ENCODE measurements around the gene SLC28A1. TPM values are rescaled to one million over a fixed set of nuclear protein-coding genes. Genes with fewer than 3 reads are reported as not detected.

The SLC28A1 gene
- total RNA-seq, 1 experiment from 2014 or later, result not detected

GRCh38 chr15:84855136-84855535 is 29.3 kb upstream of the SLC28A1 start (continued):
- TF ChIP-seq, protein P1, sequence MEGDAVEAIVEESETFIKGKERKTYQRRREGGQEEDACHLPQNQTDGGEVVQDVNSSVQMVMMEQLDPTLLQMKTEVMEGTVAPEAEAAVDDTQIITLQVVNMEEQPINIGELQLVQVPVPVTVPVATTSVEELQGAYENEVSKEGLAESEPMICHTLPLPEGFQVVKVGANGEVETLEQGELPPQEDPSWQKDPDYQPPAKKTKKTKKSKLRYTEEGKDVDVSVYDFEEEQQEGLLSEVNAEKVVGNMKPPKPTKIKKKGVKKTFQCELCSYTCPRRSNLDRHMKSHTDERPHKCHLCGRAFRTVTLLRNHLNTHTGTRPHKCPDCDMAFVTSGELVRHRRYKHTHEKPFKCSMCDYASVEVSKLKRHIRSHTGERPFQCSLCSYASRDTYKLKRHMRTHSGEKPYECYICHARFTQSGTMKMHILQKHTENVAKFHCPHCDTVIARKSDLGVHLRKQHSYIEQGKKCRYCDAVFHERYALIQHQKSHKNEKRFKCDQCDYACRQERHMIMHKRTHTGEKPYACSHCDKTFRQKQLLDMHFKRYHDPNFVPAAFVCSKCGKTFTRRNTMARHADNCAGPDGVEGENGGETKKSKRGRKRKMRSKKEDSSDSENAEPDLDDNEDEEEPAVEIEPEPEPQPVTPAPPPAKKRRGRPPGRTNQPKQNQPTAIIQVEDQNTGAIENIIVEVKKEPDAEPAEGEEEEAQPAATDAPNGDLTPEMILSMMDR (IDR thresholded peaks at IDR 0.05 in 2 of 3, conservative IDR thresholded peaks at IDR 0.05 in 1 of 3; ENCODE audit: borderline replicate concordance in 1 of 3, insufficient read depth in 1 of 3, low read depth in 2 of 3, low read length in 2 of 3), result no peak
- TF ChIP-seq SIN3A (IDR thresholded peaks at IDR 0.05; ENCODE audit: low read depth) (no peak), ZNF274 (IDR thresholded peaks at IDR 0.05; ENCODE audit: low read depth, low read length) (no peak), SP1 (IDR thresholded peaks at IDR 0.05; ENCODE audit: low read depth) (no peak), JUND (IDR thresholded peaks at IDR 0.05) (no peak), POLR2A (IDR thresholded peaks at IDR 0.05; ENCODE audit: borderline replicate concordance, extremely low read depth, insufficient read depth, insufficient read length) (no peak), CBX3 (IDR thresholded peaks at IDR 0.05; ENCODE audit: low read depth) (no peak), POLR2AphosphoS5 (IDR thresholded peaks at IDR 0.05; ENCODE audit: low read depth, low read length) (no peak), TCF7L2 (IDR thresholded peaks at IDR 0.05; ENCODE audit: borderline replicate concordance, extremely low read depth, insufficient read depth, insufficient read length) (no peak), ELF1 (IDR thresholded peaks at IDR 0.05; ENCODE audit: borderline replicate concordance, low read depth) (no peak)
- TF ChIP-seq, protein P2, sequence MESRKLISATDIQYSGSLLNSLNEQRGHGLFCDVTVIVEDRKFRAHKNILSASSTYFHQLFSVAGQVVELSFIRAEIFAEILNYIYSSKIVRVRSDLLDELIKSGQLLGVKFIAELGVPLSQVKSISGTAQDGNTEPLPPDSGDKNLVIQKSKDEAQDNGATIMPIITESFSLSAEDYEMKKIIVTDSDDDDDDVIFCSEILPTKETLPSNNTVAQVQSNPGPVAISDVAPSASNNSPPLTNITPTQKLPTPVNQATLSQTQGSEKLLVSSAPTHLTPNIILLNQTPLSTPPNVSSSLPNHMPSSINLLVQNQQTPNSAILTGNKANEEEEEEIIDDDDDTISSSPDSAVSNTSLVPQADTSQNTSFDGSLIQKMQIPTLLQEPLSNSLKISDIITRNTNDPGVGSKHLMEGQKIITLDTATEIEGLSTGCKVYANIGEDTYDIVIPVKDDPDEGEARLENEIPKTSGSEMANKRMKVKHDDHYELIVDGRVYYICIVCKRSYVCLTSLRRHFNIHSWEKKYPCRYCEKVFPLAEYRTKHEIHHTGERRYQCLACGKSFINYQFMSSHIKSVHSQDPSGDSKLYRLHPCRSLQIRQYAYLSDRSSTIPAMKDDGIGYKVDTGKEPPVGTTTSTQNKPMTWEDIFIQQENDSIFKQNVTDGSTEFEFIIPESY (IDR thresholded peaks at IDR 0.05; ENCODE audit: extremely low read depth, insufficient replicate concordance, low read length), result no peak

DNA sequence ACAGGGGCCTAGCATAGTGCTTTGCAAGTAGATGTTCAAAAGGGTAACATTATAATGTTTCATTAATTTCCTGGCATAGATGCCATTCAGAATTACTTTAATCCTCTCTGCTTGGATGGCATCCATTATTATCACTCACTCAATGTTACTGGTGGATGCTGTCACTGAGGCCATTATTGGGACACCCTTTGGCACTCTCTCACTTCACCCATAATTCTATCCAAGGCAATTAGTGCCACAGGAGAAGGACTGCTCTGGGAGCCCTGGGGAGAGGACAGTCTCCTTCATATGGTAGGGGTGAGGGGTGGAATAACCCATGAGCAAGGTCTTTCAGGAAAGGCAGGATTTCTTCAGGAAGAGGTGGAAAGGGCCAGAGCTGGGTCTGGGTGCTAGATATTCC is 28.7 kb upstream of the SLC28A1 start:
- Histone ChIP-seq H3K27ac (ENCODE audit: low read depth, low read length) (no peak overlapping the region), H3K4me3 (replicated peaks in 1 of 2; ENCODE audit: low read depth in 1 of 2, low read length in 2 of 2) (no peak overlapping the region), H2AFZ (ENCODE audit: low read depth, low read length, poor library complexity, severe bottlenecking) (no peak overlapping the region), H3K79me2 (ENCODE audit: insufficient read depth, low read length) (no peaks in the 10 kb centered on the region), H3K9ac (ENCODE audit: low read length) (no peak overlapping the region), H3K4me2 (ENCODE audit: low read length) (no peak overlapping the region), H3K36me3 (ENCODE audit: control insufficient read depth in 1 of 2, insufficient read depth in 2 of 2, low read length in 2 of 2) (no peaks in the 10 kb centered on the region), H3K4me1 (ENCODE audit: control insufficient read depth in 1 of 2, insufficient read depth in 2 of 2, low read length in 2 of 2) (peaks cover 31 to 39% of the 10 kb centered on the region in 2 experiments), H3K9me2 (ENCODE audit: insufficient read depth) (no peaks in the 10 kb centered on the region), H4K20me1 (ENCODE audit: insufficient read depth) (no peaks in the 10 kb centered on the region), H3K27me3 (ENCODE audit: insufficient read depth, low read length) (no peaks in the 10 kb centered on the region), H3K9me3 (ENCODE audit: control insufficient read depth in 1 of 2, insufficient read depth in 1 of 2, low read depth in 1 of 2, low read length in 2 of 2) (no peaks in the 10 kb centered on the region)
- ATAC-seq (no peak), DNase-seq (ENCODE audit: low read depth, low spot score) (no peak)
- intact Hi-C loops (cut with micrococcal nuclease), result no loop called here
- RAD21 ChIA-PET (ENCODE audit: low non-redundant PET in 1 of 2, low total read pairs in 2 of 2, uncharacterized antibody in 2 of 2, unreplicated experiment in 2 of 2), result no interaction called here
- TF ChIP-seq, protein P1 (IDR thresholded peaks at IDR 0.05 in 2 of 3, conservative IDR thresholded peaks at IDR 0.05 in 1 of 3; ENCODE audit: borderline replicate concordance in 1 of 3, insufficient read depth in 1 of 3, low read depth in 2 of 3, low read length in 2 of 3), result no peak
- TF ChIP-seq POLR2AphosphoS5 (IDR thresholded peaks at IDR 0.05; ENCODE audit: low read depth, low read length), result no peak
- TF ChIP-seq TCF7L2 (IDR thresholded peaks at IDR 0.05; ENCODE audit: borderline replicate concordance, extremely low read depth, insufficient read depth, insufficient read length), result no peak
- TF ChIP-seq SRF (IDR thresholded peaks at IDR 0.05; ENCODE audit: low read depth), result no peak
- no peak for TF ChIP-seq MAX (IDR thresholded peaks at IDR 0.05)
- no peak for TF ChIP-seq EGR1 (IDR thresholded peaks at IDR 0.05; ENCODE audit: low read depth)
- TF ChIP-seq RAD21 (IDR thresholded peaks at IDR 0.05; ENCODE audit: low read depth), result no peak
- CTCF ChIA-PET, result no interaction called here
- no TSS peak for BruUV-seq (replicated peaks)
- POLR2A ChIA-PET, result no interaction called here
